ENCODE results near the gene POLR2E.

Gene POLR2E

GRCh38 chr19:1064661-1065605 is 30.2 kb downstream of the POLR2E start:
- peak in 1 of 2 donors; percentile 53 for DNase-seq (ENCODE audit: low read depth in 2 of 2)

- no peak for DNase-seq (ENCODE audit: low read depth in 2 of 2)
These were observed 31.1 kb downstream of the POLR2E start for GRCh38 chr19:1063909-1064660.

GRCh38 chr19:1063030-1063908 is 31.9 kb downstream of the POLR2E start:
- no peak for DNase-seq (ENCODE audit: low read depth in 2 of 2)

- no peak for DNase-seq (ENCODE audit: low read depth in 2 of 2)
These were observed 32.7 kb downstream of the POLR2E start for GRCh38 chr19:1062387-1063029.

- no peak for DNase-seq (ENCODE audit: low read depth in 2 of 2)
These were observed 33.2 kb downstream of the POLR2E start for GRCh38 chr19:1061987-1062386.

- no peak for DNase-seq (ENCODE audit: low read depth in 2 of 2)
These were observed 34.5 kb downstream of the POLR2E start for GRCh38 chr19:1060689-1061088.

- no peak for DNase-seq (ENCODE audit: low read depth in 2 of 2)
These were observed 37.1 kb downstream of the POLR2E start for GRCh38 chr19:1058112-1058511.

GRCh38 chr19:1057176-1057855 is 37.9 kb downstream of the POLR2E start:
- DNase-seq (ENCODE audit: low read depth in 2 of 2), result no peak

- DNase-seq (ENCODE audit: low read depth in 2 of 2), result no peak
These were observed 39.1 kb downstream of the POLR2E start for GRCh38 chr19:1055886-1056620.

GRCh38 chr19:1055028-1055425 is 40.1 kb downstream of the POLR2E start:
- DNase-seq (ENCODE audit: low read depth in 2 of 2), result no peak

GRCh38 chr19:1054102-1055027 is 40.8 kb downstream of the POLR2E start:
- no peak for DNase-seq (ENCODE audit: low read depth in 2 of 2)

GRCh38 chr19:1053176-1054101 is 41.7 kb downstream of the POLR2E start:
- DNase-seq (ENCODE audit: low read depth in 2 of 2), result no peak

GRCh38 chr19:1052349-1052975 is 42.7 kb downstream of the POLR2E start:
- no peak for DNase-seq (ENCODE audit: low read depth in 2 of 2)

- DNase-seq (ENCODE audit: low read depth in 2 of 2), result no peak
These were observed 43.4 kb downstream of the POLR2E start for GRCh38 chr19:1051791-1052190.

- DNase-seq (ENCODE audit: low read depth in 2 of 2), result no peak
These were observed 44.0 kb downstream of the POLR2E start for GRCh38 chr19:1050989-1051788.

- DNase-seq (ENCODE audit: low read depth in 2 of 2), result no peak
These were observed 45.4 kb downstream of the POLR2E start for GRCh38 chr19:1049800-1050199.

GRCh38 chr19:1049106-1049505 is 46.1 kb downstream of the POLR2E start:
- no peak for DNase-seq (ENCODE audit: low read depth in 2 of 2)
